Stomach (tissue), 4 donors: ENCODE results near the gene SUV39H2.

Source experiments
- CTCF ChIP-seq, 7 experiments: fragments of 450-650 bp in 4 of 7; fragments of 200-600 bp in 3 of 7; sonication (generic) in 3 of 7; IDR thresholded peaks; one replicate each; pipeline ENCODE4 v1.5.1; 2016 to 2019; ENCODE audit warnings: antibody characterized with exemption in 7 of 7, control low read depth in 2 of 7, mild to moderate bottlenecking in 1 of 7
- POLR2A ChIP-seq, 4 donors: fragments of 450-650 bp; IDR thresholded peaks; one replicate each; pipeline ENCODE4 v1.6.1; 2016; ENCODE audit warnings: antibody characterized with exemption in 4 of 4, control low read depth in 2 of 4, mild to moderate bottlenecking in 1 of 4, moderate library complexity in 1 of 4
- POLR2AphosphoS5 ChIP-seq, 3 donors: sonication (generic); formaldehyde crosslinking; IDR thresholded peaks; one replicate each; pipeline ENCODE4 v1.6.1; 2016; ENCODE audit warnings: antibody characterized with exemption in 3 of 3

DNA sequence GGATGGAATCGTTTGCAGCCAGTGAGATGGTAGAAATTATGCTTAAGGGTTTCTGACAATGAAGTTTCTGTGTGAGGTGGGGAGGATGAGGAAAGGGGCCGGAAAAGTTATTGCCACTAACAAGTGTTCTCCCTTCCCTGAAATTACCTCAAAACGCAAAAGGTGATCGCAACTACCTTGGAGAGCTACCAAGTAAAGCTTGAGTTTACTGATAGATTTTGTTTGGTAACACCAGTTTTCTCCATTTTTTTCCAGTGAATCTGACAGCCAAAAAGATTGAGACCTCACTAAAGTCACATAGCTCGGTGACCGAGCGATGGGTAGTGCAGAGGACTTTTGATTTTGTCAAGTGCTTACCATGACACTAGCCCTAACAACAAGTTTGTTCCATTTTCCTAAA lies 1.6 kb downstream of the SUV39H2 start:
- no peak for TF ChIP-seq POLR2AphosphoS5 (IDR thresholded peaks at IDR 0.05)
- TF ChIP-seq CTCF (IDR thresholded peaks at IDR 0.05) = no peak
- TF ChIP-seq POLR2A (IDR thresholded peaks at IDR 0.05) = no peak
